T-cell (primary cell): ENCODE data around the gene PDE4C. TPM values are rescaled to one million over a fixed set of nuclear protein-coding genes. Genes with fewer than 3 reads are reported as not detected.

Experiments
- ATAC-seq, 4 experiments: fragments of 200-7000 bp in 3 of 4; fragments of 150-1000 bp in 1 of 4; cut with Tn5 transposase; replicated peaks in 1 of 4; 1 replicate in 3 of 4; 2 replicates in 1 of 4; pipeline ENCODE4 v1.10.0; 2021; ENCODE audit warnings: moderate library complexity in 3 of 4, mild to moderate bottlenecking in 2 of 4, moderate number of reproducible peaks in 1 of 4
- CTCF ChIA-PET, 2 donors: fragments of 300-600 bp; sonication (Branson Sonifier 250); formaldehyde crosslinking; loops; one replicate each; lab custom pipeline; 2022; ENCODE audit warnings: antibody characterized with exemption in 2 of 2; lab: Charles Lee
- POLR2A ChIA-PET, 2 donors: fragments of 300-600 bp; sonication (Branson Sonifier 250); formaldehyde crosslinking; loops; one replicate each; lab custom pipeline; 2022; ENCODE audit warnings: antibody characterized with exemption in 2 of 2; lab: Charles Lee
- DNase-seq, 35 experiments: peaks; one replicate each; pipeline versions ENCODE4 v3.0.0 to v3.0.0-alpha.2; 2013 to 2023
- H3K27ac ChIP-seq: one replicate; pipeline ENCODE4 v1.5.1; 2013; ENCODE audit warnings: low read length
- H3K27me3 ChIP-seq, 2 experiments: replicated peaks in 1 of 2; 1 replicate in 1 of 2; 2 replicates in 1 of 2; pipeline versions ENCODE4 v1.6.1 to v1.7.0; 2013; ENCODE audit warnings: low read length in 1 of 2, mixed read lengths in 1 of 2; ENCODE audit not compliant: control insufficient read depth in 2 of 2, insufficient read depth in 2 of 2; ENCODE audit errors: extremely low read depth in 1 of 2
- H3K36me3 ChIP-seq, 2 donors: 1 replicate in 1 of 2; 2 replicates in 1 of 2; pipeline versions ENCODE4 v1.6.1 to v1.7.0; 2013; ENCODE audit warnings: low read length in 1 of 2; ENCODE audit not compliant: control insufficient read depth in 2 of 2, insufficient read depth in 1 of 2; ENCODE audit errors: extremely low read depth in 1 of 2
- H3K4me1 ChIP-seq, 2 experiments: 1 replicate in 1 of 2; 2 replicates in 1 of 2; pipeline versions ENCODE4 v1.6.1 to v1.7.0; 2013; ENCODE audit warnings: low read length in 2 of 2, mixed read lengths in 1 of 2; ENCODE audit not compliant: insufficient read depth in 2 of 2, control insufficient read depth in 1 of 2; ENCODE audit errors: extremely low read depth in 1 of 2
- H3K4me3 ChIP-seq, 2 donors: 1 replicate in 1 of 2; 2 replicates in 1 of 2; pipeline versions ENCODE4 v1.5.1 to v1.7.0; 2013; ENCODE audit warnings: mild to moderate bottlenecking in 2 of 2, low read length in 1 of 2, moderate library complexity in 1 of 2; ENCODE audit not compliant: control insufficient read depth in 1 of 2; ENCODE audit errors: extremely low read depth in 1 of 2
- H3K9me3 ChIP-seq: 2 replicates; pipeline ENCODE4 v1.7.0; 2013
- H3K27ac Mint-ChIP-seq, 2 donors: one replicate each; pipeline ENCODE4 v1.8.0; 2020 to 2021; ENCODE audit warnings: mild to moderate bottlenecking in 2 of 2, mixed read lengths in 2 of 2
- H3K27me3 Mint-ChIP-seq, 2 donors: one replicate each; pipeline ENCODE4 v1.8.0; 2021 to 2022; ENCODE audit warnings: mixed read lengths in 2 of 2
- H3K36me3 Mint-ChIP-seq: one replicate; pipeline ENCODE4 v1.8.0; 2021; ENCODE audit warnings: mixed read lengths
- H3K4me1 Mint-ChIP-seq, 3 donors: one replicate each; pipeline ENCODE4 v1.8.0; 2020 to 2022; ENCODE audit warnings: mixed read lengths in 3 of 3, mild to moderate bottlenecking in 1 of 3
- H3K4me3 Mint-ChIP-seq, 3 donors: one replicate each; pipeline ENCODE4 v1.8.0; 2020 to 2022; ENCODE audit warnings: mild to moderate bottlenecking in 3 of 3, mixed read lengths in 3 of 3, moderate library complexity in 3 of 3
- H3K9me3 Mint-ChIP-seq, 3 donors: one replicate each; pipeline ENCODE4 v1.8.0; 2020 to 2022; ENCODE audit warnings: mixed read lengths in 3 of 3
- WGBS: methylation state at CpG from one replicate; pipeline ENCODE4 v1.1.5; 2013; ENCODE audit warnings: missing lambda C conversion rate; ENCODE audit not compliant: insufficient coverage; 5-methylcytosine and 5-hydroxymethylcytosine counted together
- total RNA-seq, 35 experiments: library from RNA in 6 of 35; stranded (reverse) in 6 of 35; fragments of 120-200 nt in 1 of 35; gene quantifications; one replicate each; pipeline versions ENCODE4 v1.2.1 to v1.2.4 and lab custom pipeline; 2013 to 2026

The PDE4C gene
- total RNA-seq, 5 donors from 2014 or later (not counting 1 experiment from before 2014, with no cell fraction given), result not detected

- peaks cover 0 to 18% of the 10 kb centered on the region in 2 experiments for H3K27me3 ChIP-seq
- peaks cover 4 to 8% of the 10 kb centered on the region in 2 donors for H3K27me3 Mint-ChIP-seq
- peaks cover 22 to 30% (median 24%) of the 10 kb centered on the region in 3 donors for H3K4me1 Mint-ChIP-seq
- POLR2A ChIA-PET, result interaction anchor here (0.5 to 0.6 kb wide), 2 partner anchors 76 to 77 kb away, joined by 4 to 5 read pairs; partner anchors contain the start of gene JUND (in 1 of the 2)
- H3K36me3 Mint-ChIP-seq, result peaks cover 3% of the 10 kb centered on the region
- DNase-seq (peak in 6 of 35 experiments; percentile 23 to 60 (median 35)), ATAC-seq (peak in 2 of 4 experiments; percentile 0 to 1)
- H3K4me1 ChIP-seq, result peaks cover 12 to 31% of the 10 kb centered on the region in 2 experiments
- CTCF ChIA-PET, result interaction anchor here in 1 of 2 donors (0.6 to 3.5 kb wide), 9 partner anchors 10 to 315 kb away, joined by 3 to 26 read pairs (median 4); partner anchors contain the start of gene MPV17L2
- WGBS, result 0% methylated on average over 3 of the region's 22 CpGs
- peak overlapping the region; percentile 77 for H3K27ac ChIP-seq
- no peaks in the 10 kb centered on the region for H3K9me3 ChIP-seq
- H3K27ac Mint-ChIP-seq, result peak overlapping the region; percentile 94 to 95
- H3K9me3 Mint-ChIP-seq, result no peaks in the 10 kb centered on the region
- H3K4me3 Mint-ChIP-seq, result peak overlapping the region; percentile 87 to 94 (median 88)
- peaks cover 0 to 3% of the 10 kb centered on the region in 2 donors for H3K36me3 ChIP-seq
- H3K4me3 ChIP-seq, result peak overlapping the region; percentile 68 to 89
Measured at GRCh38 chr19:18204394-18205199, 21.6 kb downstream of the PDE4C start.

- peaks cover 3% of the 10 kb centered on the region for H3K36me3 Mint-ChIP-seq
- Histone ChIP-seq H3K9me3 (no peaks in the 10 kb centered on the region), H3K27ac (peak within 1 kb of the TSS; percentile 77), H3K4me3 (peak within 1 kb of the TSS; percentile 84 to 89), H3K36me3 (peaks cover 0 to 4% of the 10 kb centered on the region in 2 donors), H3K4me1 (peaks cover 12 to 31% of the 10 kb centered on the region in 2 experiments), H3K27me3 (peaks cover 0 to 13% of the 10 kb centered on the region in 2 experiments)
- WGBS, result under 1% methylated on average over 50 of the region's 50 CpGs
- H3K4me1 Mint-ChIP-seq, result peaks cover 22 to 30% (median 24%) of the 10 kb centered on the region in 3 donors
- peaks cover 4 to 8% of the 10 kb centered on the region in 2 donors for H3K27me3 Mint-ChIP-seq
- peak within 1 kb of the TSS; percentile 94 to 95 for H3K27ac Mint-ChIP-seq
- no peaks in the 10 kb centered on the region for H3K9me3 Mint-ChIP-seq
- peak within 1 kb of the TSS; percentile 87 to 94 (median 89) for H3K4me3 Mint-ChIP-seq
- CTCF ChIA-PET, result interaction anchor here in 1 of 2 donors (0.6 to 3.5 kb wide), 9 partner anchors 9 to 210 kb away, joined by 3 to 26 read pairs (median 4); partner anchors contain the start of gene MPV17L2
- POLR2A ChIA-PET, result interaction anchor here (0.5 to 0.8 kb wide), 3 partner anchors 76 to 78 kb away, joined by 4 to 5 read pairs (median 4); partner anchors contain the start of gene JUND (in 1 of the 2)
- ATAC-seq (peak; percentile 87 to 93 (median 88)), DNase-seq (peak; percentile 95 to 100 (median 100))
Measured at GRCh38 chr19:18203863-18204393, 22.3 kb downstream of the PDE4C start, which contains the start of gene RAB3A. RAB3A (minus strand) TSS chr19:18204042; CDS start chr19:18202740, 1,302 bp downstream.

- peaks cover under 1 to 5% of the 10 kb centered on the region in 2 donors for H3K27me3 Mint-ChIP-seq
- peaks cover 22 to 30% (median 24%) of the 10 kb centered on the region in 3 donors for H3K4me1 Mint-ChIP-seq
- H3K4me3 Mint-ChIP-seq, result peak overlapping the region; percentile 87 to 94 (median 89)
- peak overlapping the region; percentile 74 to 86 for H3K27ac Mint-ChIP-seq
- Histone ChIP-seq H3K36me3 (peaks cover 0 to 9% of the 10 kb centered on the region in 2 donors), H3K27ac (peak overlapping the region; percentile 68), H3K4me1 (peaks cover 12 to 31% of the 10 kb centered on the region in 2 experiments), H3K27me3 (peaks cover 0 to 9% of the 10 kb centered on the region in 2 experiments), H3K4me3 (peak overlapping the region; percentile 84 to 89), H3K9me3 (no peaks in the 10 kb centered on the region)
- no peaks in the 10 kb centered on the region for H3K9me3 Mint-ChIP-seq
- ATAC-seq, result peak; percentile 0 to 24 (median 18)
- CTCF ChIA-PET, result interaction anchor here in 1 of 2 donors (0.6 to 3.5 kb wide), 6 partner anchors 9 to 135 kb away, joined by 3 to 26 read pairs (median 4); partner anchors contain the start of gene MPV17L2
- H3K36me3 Mint-ChIP-seq, result peaks cover 6% of the 10 kb centered on the region
- under 1% methylated on average over 14 of the region's 38 CpGs for WGBS
- peak in 22 of 35 experiments; percentile 29 to 71 (median 55) for DNase-seq
- POLR2A ChIA-PET, result interaction anchor here in 1 of 2 donors (0.8 kb wide), 1 partner anchor 78 kb away, joined by 4 read pairs; the partner anchor contains the start of gene JUND
Measured at GRCh38 chr19:18203408-18203862, 22.8 kb downstream of the PDE4C start.

- peaks cover 12 to 31% of the 10 kb centered on the region in 2 experiments for H3K4me1 ChIP-seq
- Mint-ChIP-seq H3K9me3 (no peaks in the 10 kb centered on the region), H3K27ac (peak overlapping the region; percentile 66 to 86), H3K4me1 (peaks cover 22 to 30% (median 24%) of the 10 kb centered on the region in 3 donors), H3K27me3 (peaks cover 0 to 3% of the 10 kb centered on the region in 2 donors), H3K4me3 (peak overlapping the region; percentile 87 to 94 (median 89)), H3K36me3 (peaks cover 12% of the 10 kb centered on the region)
- ChIA-PET CTCF (interaction anchor here in 1 of 2 donors (3.5 kb wide), 1 partner anchor 11 kb away, joined by 26 read pairs; the partner anchor contains the start of gene MPV17L2), POLR2A (interaction anchor here in 1 of 2 donors (0.8 kb wide), 1 partner anchor 79 kb away, joined by 4 read pairs; the partner anchor contains the start of gene JUND)
- H3K4me3 ChIP-seq, result peak overlapping the region; percentile 84 to 89
- WGBS, result 4% methylated on average over 28 of the region's 32 CpGs
- peaks cover 0 to 5% of the 10 kb centered on the region in 2 experiments for H3K27me3 ChIP-seq
- DNase-seq (peak in 4 of 35 experiments; percentile 24 to 43 (median 37)), ATAC-seq (no peak)
- H3K9me3 ChIP-seq, result no peaks in the 10 kb centered on the region
- H3K27ac ChIP-seq, result no peak overlapping the region
- H3K36me3 ChIP-seq, result peaks cover 0 to 15% of the 10 kb centered on the region in 2 donors
Measured at GRCh38 chr19:18202778-18203407, 23.3 kb downstream of the PDE4C start.

- Mint-ChIP-seq H3K9me3 (no peaks in the 10 kb centered on the region), H3K36me3 (peaks cover 12% of the 10 kb centered on the region), H3K4me1 (peaks cover 22 to 30% (median 24%) of the 10 kb centered on the region in 3 donors), H3K27ac (no peak overlapping the region), H3K4me3 (peak overlapping the region; percentile 50 to 94 (median 87)), H3K27me3 (peaks cover 0 to 3% of the 10 kb centered on the region in 2 donors)
- 93% methylated on average over 23 of the region's 24 CpGs for WGBS
- Histone ChIP-seq H3K27me3 (peaks cover 0 to 5% of the 10 kb centered on the region in 2 experiments), H3K4me1 (peaks cover 12 to 31% of the 10 kb centered on the region in 2 experiments), H3K9me3 (no peaks in the 10 kb centered on the region), H3K27ac (no peak overlapping the region), H3K4me3 (no peak overlapping the region), H3K36me3 (peaks cover 0 to 18% of the 10 kb centered on the region in 2 donors)
- no peak for DNase-seq
- no peak for ATAC-seq
- POLR2A ChIA-PET, result no interaction called here
- CTCF ChIA-PET, result no interaction called here
Measured at GRCh38 chr19:18202397-18202777, 23.9 kb downstream of the PDE4C start.
